Subcutaneous adipose tissue (tissue), 4 donors: ENCODE results near the gene FAM222A. TPM values are rescaled to one million over a fixed set of nuclear protein-coding genes. Genes with fewer than 3 reads are reported as not detected.

ENCODE experiments used
- CTCF ChIP-seq: fragments of 450-650 bp; IDR thresholded peaks from one replicate; pipeline ENCODE4 v1.5.1; 2016; ENCODE audit warnings: low read depth, mild to moderate bottlenecking, control low read depth, antibody characterized with exemption, moderate library complexity
- total RNA-seq, 4 donors: library from RNA; depleted of rRNA; stranded (reverse); fragments of >200 nt; gene quantifications; one replicate each; pipeline ENCODE4 v1.1.0, GENCODE V29; 2016

Gene FAM222A
- total RNA-seq, 4 donors from 2014 or later: 0.49 to 0.75 TPM; not detected in 2

GRCh38 chr12:109796057-109796456 lies 82.4 kb downstream of the FAM222A start:
- TF ChIP-seq CTCF: no peak

- no peak for TF ChIP-seq CTCF
Measured at GRCh38 chr12:109797905-109798669, 84.5 kb downstream of the FAM222A start.

- no peak for TF ChIP-seq CTCF
Measured at GRCh38 chr12:109798691-109799090, 85.1 kb downstream of the FAM222A start.

GRCh38 chr12:109800536-109800935 lies 86.9 kb downstream of the FAM222A start:
- TF ChIP-seq CTCF: no peak

- no peak for TF ChIP-seq CTCF
Measured at GRCh38 chr12:109802828-109803227, 89.2 kb downstream of the FAM222A start.

GRCh38 chr12:109803678-109804077 lies 90.1 kb downstream of the FAM222A start:
- no peak for TF ChIP-seq CTCF

- TF ChIP-seq CTCF: no peak
Measured at GRCh38 chr12:109804820-109805761, 91.5 kb downstream of the FAM222A start.
